Gastrocnemius medialis (tissue), 4 donors: ENCODE data around the gene PASD1. TPM values are rescaled to one million over a fixed set of nuclear protein-coding genes. Genes with fewer than 3 reads are reported as not detected.
"Not testable (repeated sequence)": the region's sequence is repeated elsewhere in the genome, so short reads cannot be mapped to it uniquely, and the experiment has no call there.

Experiments used
- ATAC-seq, 2 donors: fragments of 150-250 bp; one replicate each; pipeline ENCODE4 v1.9.1; 2016
- DNase-seq, 2 donors: peaks; one replicate each; pipeline ENCODE4 v3.0.0-alpha.2; 2019
- H3K27ac ChIP-seq, 4 donors: fragments of 200-600 bp; sonication (generic); 1 replicate in 1 of 4; 2 replicates in 3 of 4; pipeline ENCODE4 v1.5.1; 2016 to 2018; ENCODE audit warnings: mild to moderate bottlenecking in 2 of 4, moderate library complexity in 1 of 4
- H3K27me3 ChIP-seq, 3 donors: fragments of 200-600 bp; sonication (generic) in 2 of 3; 1 replicate in 1 of 3; 2 replicates in 2 of 3; pipeline versions ENCODE4 v1.5.1 to v1.6.0; 2016 to 2019; ENCODE audit warnings: mild to moderate bottlenecking in 1 of 3, moderate library complexity in 1 of 3
- H3K36me3 ChIP-seq, 2 donors: fragments of 200-600 bp; sonication (generic) in 1 of 2; one replicate each; pipeline ENCODE4 v1.5.1; 2017 to 2018
- H3K4me1 ChIP-seq, 2 donors: fragments of 200-600 bp; sonication (generic) in 1 of 2; one replicate each; pipeline ENCODE4 v1.5.1; 2016 to 2017; ENCODE audit warnings: mild to moderate bottlenecking in 2 of 2
- H3K4me3 ChIP-seq, 4 donors: fragments of 200-600 bp; sonication (generic) in 3 of 4; 1 replicate in 1 of 4; 2 replicates in 3 of 4; pipeline ENCODE4 v1.5.1; 2016 to 2019; ENCODE audit warnings: mild to moderate bottlenecking in 2 of 4
- H3K9me3 ChIP-seq, 3 donors: fragments of 200-600 bp; sonication (generic) in 2 of 3; 1 replicate in 1 of 3; 2 replicates in 2 of 3; pipeline ENCODE4 v1.5.1; 2016 to 2019
- CTCF ChIP-seq, 5 experiments: fragments of 450-650 bp in 3 of 5; fragments of 200-600 bp in 2 of 5; sonication (generic) in 2 of 5; IDR thresholded peaks in 4 of 5; conservative IDR thresholded peaks in 1 of 5; 1 replicate in 4 of 5; 2 replicates in 1 of 5; pipeline ENCODE4 v1.5.1; 2016 to 2019; ENCODE audit warnings: antibody characterized with exemption in 5 of 5, mild to moderate bottlenecking in 3 of 5, moderate library complexity in 3 of 5
- POLR2A ChIP-seq, 2 donors: fragments of 450-650 bp; IDR thresholded peaks; one replicate each; pipeline ENCODE4 v1.6.1; 2017; ENCODE audit warnings: antibody characterized with exemption in 2 of 2, mild to moderate bottlenecking in 2 of 2, moderate library complexity in 2 of 2
- in situ Hi-C, 4 donors: fragments of 200-750 bp; cut with MboI; loops; one replicate each; pipeline versions ENCODE4 v1.15.0 to v1.8.0; 2017; ENCODE audit warnings: low sequenced_read_pairs in 4 of 4
- intact Hi-C: fragments of 100-400 bp; cut with DNase I; formaldehyde crosslinking; loops from one replicate; pipeline ENCODE4 v1.15.1; 2023; ENCODE audit warnings: low total_unique reads
- total RNA-seq, 4 donors: library from RNA; depleted of rRNA; stranded (reverse); fragments of >200 nt; gene quantifications; one replicate each; pipeline versions ENCODE4 v1.1.0 to v1.2.3, GENCODE V29; 2016

PASD1 gene
- total RNA-seq, 4 donors from 2014 or later, result not detected

- Histone ChIP-seq H3K9me3 (no peaks in the 10 kb centered on the region), H3K4me3 (no peak overlapping the region), H3K36me3 (no peaks in the 10 kb centered on the region), H3K4me1 (no peaks in the 10 kb centered on the region), H3K27ac (no peak overlapping the region), H3K27me3 (peaks cover 0 to 8% (median 0%) of the 10 kb centered on the region in 3 donors)
- in situ Hi-C loops (loop anchor here in 3 of 4 donors (25.0 kb wide), 1 partner anchor 531 kb away; no protein-coding TSS in a partner anchor), intact Hi-C loops (no loop called here)
- ATAC-seq (no peak), DNase-seq (no peak)
- no peak for TF ChIP-seq CTCF (IDR thresholded peaks at IDR 0.05 in 4 of 5, conservative IDR thresholded peaks at IDR 0.05 in 1 of 5)
- TF ChIP-seq POLR2A (IDR thresholded peaks at IDR 0.05), result no peak
Observed at GRCh38 chrX:151692825-151693224, 129.3 kb downstream of the PASD1 start.

GRCh38 chrX:151694121-151694520 is 130.6 kb downstream of the PASD1 start:
- intact Hi-C loops (no loop called here), in situ Hi-C loops (loop anchor here in 3 of 4 donors (25.0 kb wide), 1 partner anchor 532 kb away; no protein-coding TSS in a partner anchor)
- Histone ChIP-seq H3K27me3 (peaks cover 0 to 8% (median 0%) of the 10 kb centered on the region in 3 donors), H3K36me3 (no peaks in the 10 kb centered on the region), H3K4me3 (no peak overlapping the region), H3K4me1 (no peaks in the 10 kb centered on the region), H3K27ac (no peak overlapping the region), H3K9me3 (no peaks in the 10 kb centered on the region)
- ATAC-seq, result no peak
- TF ChIP-seq CTCF (IDR thresholded peaks at IDR 0.05 in 4 of 5, conservative IDR thresholded peaks at IDR 0.05 in 1 of 5) (no peak), POLR2A (IDR thresholded peaks at IDR 0.05) (no peak)
- no peak for DNase-seq

- Histone ChIP-seq H3K4me1 (no peaks in the 10 kb centered on the region), H3K4me3 (peak within 1 kb of the TSS; percentile 5 to 40 (median 22)), H3K9me3 (no peaks in the 10 kb centered on the region), H3K27ac (no peak within 1 kb of the TSS), H3K36me3 (no peaks in the 10 kb centered on the region), H3K27me3 (peaks cover 0 to 8% (median 0%) of the 10 kb centered on the region in 3 donors)
- no peak for DNase-seq
- ATAC-seq, result no peak
- in situ Hi-C loops, result loop anchor here in 3 of 4 donors (25.0 kb wide), 1 partner anchor 533 kb away; no protein-coding TSS in a partner anchor
- TF ChIP-seq POLR2A (IDR thresholded peaks at IDR 0.05), result no peak
- no peak for TF ChIP-seq CTCF (IDR thresholded peaks at IDR 0.05 in 4 of 5, conservative IDR thresholded peaks at IDR 0.05 in 1 of 5)
- intact Hi-C loops, result no loop called here
Observed at GRCh38 chrX:151694661-151695582, 131.4 kb downstream of the PASD1 start, which contains the start of gene PRRG3. Gene PRRG3 (plus strand): TSS chrX:151695458. CDS start chrX:151698815, 3,357 bp downstream.

- DNase-seq (no peak), ATAC-seq (no peak)
- Histone ChIP-seq H3K27ac (no peak overlapping the region), H3K27me3 (peaks cover 0 to 8% (median 0%) of the 10 kb centered on the region in 3 donors), H3K4me3 (peak overlapping the region; percentile 5 to 40 (median 22)), H3K36me3 (no peaks in the 10 kb centered on the region), H3K4me1 (no peaks in the 10 kb centered on the region), H3K9me3 (no peaks in the 10 kb centered on the region)
- no peak for TF ChIP-seq POLR2A (IDR thresholded peaks at IDR 0.05)
- no peak for TF ChIP-seq CTCF (IDR thresholded peaks at IDR 0.05 in 4 of 5, conservative IDR thresholded peaks at IDR 0.05 in 1 of 5)
- in situ Hi-C loops, result loop anchor here in 3 of 4 donors (25.0 kb wide), 1 partner anchor 533 kb away; no protein-coding TSS in a partner anchor
- intact Hi-C loops, result no loop called here
Observed at GRCh38 chrX:151695583-151696340, 132.3 kb downstream of the PASD1 start.

- intact Hi-C loops, ATAC-seq: not testable (repeated sequence)
- in situ Hi-C loops, result loop anchor here in 3 of 4 donors (25.0 kb wide), 1 partner anchor 535 kb away; no protein-coding TSS in a partner anchor
Observed at GRCh38 chrX:151697082-151697481, 133.6 kb downstream of the PASD1 start.

More at GRCh38 chrX:151697082-151697481, 133.6 kb downstream of the PASD1 start:
- H3K9me3 ChIP-seq, H3K27me3 ChIP-seq, DNase-seq, H3K4me1 ChIP-seq, H3K36me3 ChIP-seq, H3K27ac ChIP-seq, H3K4me3 ChIP-seq: not testable (repeated sequence)
